ENCODE data around the gene INTS11. TPM values are rescaled to one million over a fixed set of nuclear protein-coding genes. Genes with fewer than 3 reads are reported as not detected.
A peak's percentile ranks its signal among the peaks of the same experiment; 100 is the strongest.

Gene INTS11
- total and polyA plus RNA-seq, 9 of the 15 experiments (the other 6 are each of a cell fraction or from before 2014, with no cell fraction given): 3.6 to 183 (median 110) TPM

GRCh38 chr1:1307923-1308755 is 16.3 kb downstream of the INTS11 start, which contains the start of the genes ACAP3 and PUSL1 (continued):
- TF ChIP-seq HMGXB4 (CRISPR knock-in tag; IDR thresholded peaks at IDR 0.05): no peak; the same call in none of the 2 replicates
- TF ChIP-seq, protein P1, sequence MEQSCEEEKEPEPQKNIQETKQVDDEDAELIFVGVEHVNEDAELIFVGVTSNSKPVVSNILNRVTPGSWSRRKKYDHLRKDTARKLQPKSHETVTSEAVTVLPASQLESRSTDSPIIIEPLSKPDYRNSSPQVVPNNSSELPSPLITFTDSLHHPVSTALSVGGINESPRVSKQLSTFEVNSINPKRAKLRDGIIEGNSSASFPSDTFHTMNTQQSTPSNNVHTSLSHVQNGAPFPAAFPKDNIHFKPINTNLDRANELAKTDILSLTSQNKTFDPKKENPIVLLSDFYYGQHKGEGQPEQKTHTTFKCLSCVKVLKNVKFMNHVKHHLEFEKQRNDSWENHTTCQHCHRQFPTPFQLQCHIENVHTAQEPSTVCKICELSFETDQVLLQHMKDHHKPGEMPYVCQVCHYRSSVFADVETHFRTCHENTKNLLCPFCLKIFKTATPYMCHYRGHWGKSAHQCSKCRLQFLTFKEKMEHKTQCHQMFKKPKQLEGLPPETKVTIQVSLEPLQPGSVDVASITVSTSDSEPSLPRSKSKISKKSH (CRISPR knock-in tag; IDR thresholded peaks at IDR 0.05): no peak
- TF ChIP-seq GABPB1 (CRISPR knock-in tag; IDR thresholded peaks at IDR 0.05): peak; percentile 79
- peak; percentile 20 to 82; a peak in 3 of 4 replicates for TF ChIP-seq HDAC1 (IDR thresholded peaks at IDR 0.05)
- no peak; the same call in 1 of the 2 replicates for TF ChIP-seq ZBTB49 (CRISPR knock-in tag; IDR thresholded peaks at IDR 0.05; ENCODE audit: borderline replicate concordance)
- 0 out of 2 replicates have a peak, but pooled peaks have one; percentile 26 for TF ChIP-seq ZBTB1 (CRISPR knock-in tag; IDR thresholded peaks at IDR 0.05; ENCODE audit: borderline replicate concordance, low read depth)
- no peak for TF ChIP-seq MAFG (tag; conservative IDR thresholded peaks at IDR 0.05)
- no peak for TF ChIP-seq GATAD2A (IDR thresholded peaks at IDR 0.05)
- TF ChIP-seq ZNF444 (CRISPR knock-in tag; IDR thresholded peaks at IDR 0.05): no peak
- TF ChIP-seq, protein P2, sequence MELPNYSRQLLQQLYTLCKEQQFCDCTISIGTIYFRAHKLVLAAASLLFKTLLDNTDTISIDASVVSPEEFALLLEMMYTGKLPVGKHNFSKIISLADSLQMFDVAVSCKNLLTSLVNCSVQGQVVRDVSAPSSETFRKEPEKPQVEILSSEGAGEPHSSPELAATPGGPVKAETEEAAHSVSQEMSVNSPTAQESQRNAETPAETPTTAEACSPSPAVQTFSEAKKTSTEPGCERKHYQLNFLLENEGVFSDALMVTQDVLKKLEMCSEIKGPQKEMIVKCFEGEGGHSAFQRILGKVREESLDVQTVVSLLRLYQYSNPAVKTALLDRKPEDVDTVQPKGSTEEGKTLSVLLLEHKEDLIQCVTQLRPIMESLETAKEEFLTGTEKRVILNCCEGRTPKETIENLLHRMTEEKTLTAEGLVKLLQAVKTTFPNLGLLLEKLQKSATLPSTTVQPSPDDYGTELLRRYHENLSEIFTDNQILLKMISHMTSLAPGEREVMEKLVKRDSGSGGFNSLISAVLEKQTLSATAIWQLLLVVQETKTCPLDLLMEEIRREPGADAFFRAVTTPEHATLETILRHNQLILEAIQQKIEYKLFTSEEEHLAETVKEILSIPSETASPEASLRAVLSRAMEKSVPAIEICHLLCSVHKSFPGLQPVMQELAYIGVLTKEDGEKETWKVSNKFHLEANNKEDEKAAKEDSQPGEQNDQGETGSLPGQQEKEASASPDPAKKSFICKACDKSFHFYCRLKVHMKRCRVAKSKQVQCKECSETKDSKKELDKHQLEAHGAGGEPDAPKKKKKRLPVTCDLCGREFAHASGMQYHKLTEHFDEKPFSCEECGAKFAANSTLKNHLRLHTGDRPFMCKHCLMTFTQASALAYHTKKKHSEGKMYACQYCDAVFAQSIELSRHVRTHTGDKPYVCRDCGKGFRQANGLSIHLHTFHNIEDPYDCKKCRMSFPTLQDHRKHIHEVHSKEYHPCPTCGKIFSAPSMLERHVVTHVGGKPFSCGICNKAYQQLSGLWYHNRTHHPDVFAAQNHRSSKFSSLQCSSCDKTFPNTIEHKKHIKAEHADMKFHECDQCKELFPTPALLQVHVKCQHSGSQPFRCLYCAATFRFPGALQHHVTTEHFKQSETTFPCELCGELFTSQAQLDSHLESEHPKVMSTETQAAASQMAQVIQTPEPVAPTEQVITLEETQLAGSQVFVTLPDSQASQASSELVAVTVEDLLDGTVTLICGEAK (IDR thresholded peaks at IDR 0.05): no peak; the same call in none of the 2 replicates
- TF ChIP-seq, protein P2 (CRISPR knock-in tag; IDR thresholded peaks at IDR 0.05): no peak; the same call in 1 of the 2 replicates
- peak; percentile 51; the same call in 1 of the 2 replicates for TF ChIP-seq RNF2 (IDR thresholded peaks at IDR 0.05)

Data from K562 (cell line).